Measurements from ENCODE around the gene ZDHHC4. TPM values are rescaled to one million over a fixed set of nuclear protein-coding genes. Genes with fewer than 3 reads are reported as not detected.

ZDHHC4 gene
- total and polyA plus RNA-seq, 2 of the 13 experiments (the other 11 are each of a cell fraction or from before 2014, with no cell fraction given): 83.2 to 188 TPM

GRCh38 chr7:6589829-6590644 lies 12.8 kb downstream of the ZDHHC4 start, which contains the start of gene INTS15 (continued):
- TF ChIP-seq DR1 (CRISPR knock-in tag; IDR thresholded peaks at IDR 0.05): no peak; the same call in 1 of the 2 replicates
- no peak for TF ChIP-seq ZNF468 (CRISPR knock-in tag; IDR thresholded peaks at IDR 0.05)
- no peak; the same call in none of the 2 replicates for TF ChIP-seq BORCS8-MEF2B (CRISPR knock-in tag; IDR thresholded peaks at IDR 0.05)
- TF ChIP-seq ZBTB14 (CRISPR knock-in tag; IDR thresholded peaks at IDR 0.05): no peak
- TF ChIP-seq ZNF407 (CRISPR knock-in tag; IDR thresholded peaks at IDR 0.05; ENCODE audit: not compliant biosample characterization): no peak
- TF ChIP-seq CBFB (CRISPR knock-in tag; IDR thresholded peaks at IDR 0.05): no peak; the same call in 1 of the 2 replicates
- no peak; the same call in 1 of the 2 replicates for TF ChIP-seq SRY (CRISPR knock-in tag; IDR thresholded peaks at IDR 0.05)
- no peak for TF ChIP-seq NCOA5 (CRISPR knock-in tag; IDR thresholded peaks at IDR 0.05)
- TF ChIP-seq ZNF547 (CRISPR knock-in tag; IDR thresholded peaks at IDR 0.05): 0 out of 2 replicates have a peak, but pooled peaks have one; percentile 6
- TF ChIP-seq HDAC2 (CRISPR knock-in tag; IDR thresholded peaks at IDR 0.05): peak; percentile 35; the same call in 1 of the 2 replicates
- no peak for TF ChIP-seq ZNF263 (CRISPR knock-in tag; IDR thresholded peaks at IDR 0.05)
- TF ChIP-seq REST (IDR thresholded peaks at IDR 0.05; ENCODE audit: borderline replicate concordance in 1 of 2, low read depth in 1 of 2, low read length in 2 of 2): no peak
- no peak for TF ChIP-seq ZNF432 (CRISPR knock-in tag; IDR thresholded peaks at IDR 0.05; ENCODE audit: borderline replicate concordance)
- no peak for TF ChIP-seq SRSF4 (IDR thresholded peaks at IDR 0.05; ENCODE audit: low read depth, low read length, poor library complexity, severe bottlenecking)
- TF ChIP-seq KLF12 (CRISPR knock-in tag; IDR thresholded peaks at IDR 0.05; ENCODE audit: borderline replicate concordance): peak; percentile 63; the same call in 1 of the 2 replicates
- peak; percentile 55; the same call in 1 of the 2 replicates for TF ChIP-seq KAT7 (CRISPR knock-in tag; IDR thresholded peaks at IDR 0.05; ENCODE audit: borderline replicate concordance)
